Thyroid gland (tissue), 4 donors: Measurements from ENCODE around the gene TCERG1L. TPM values are rescaled to one million over a fixed set of nuclear protein-coding genes. Genes with fewer than 3 reads are reported as not detected.

ENCODE experiments used
- DNase-seq, 2 donors: peaks; one replicate each; pipeline ENCODE4 v3.0.0-alpha.2; 2019
- H3K27ac ChIP-seq, 3 donors: fragments of 200-600 bp; sonication (generic); 1 replicate in 2 of 3; 2 replicates in 1 of 3; pipeline ENCODE4 v1.5.1; 2016 to 2019; ENCODE audit warnings: mild to moderate bottlenecking in 1 of 3, moderate library complexity in 1 of 3
- H3K27me3 ChIP-seq: fragments of 200-600 bp; sonication (generic); one replicate; pipeline ENCODE4 v1.5.1; 2019
- H3K36me3 ChIP-seq, 2 donors: fragments of 200-600 bp; sonication (generic); one replicate each; pipeline ENCODE4 v1.5.1; 2016 to 2019
- H3K4me1 ChIP-seq, 2 donors: fragments of 200-600 bp; sonication (generic); one replicate each; pipeline ENCODE4 v1.5.1; 2017 to 2019
- H3K4me3 ChIP-seq, 3 donors: fragments of 200-600 bp; sonication (generic); replicated peaks in 1 of 3; 1 replicate in 2 of 3; 2 replicates in 1 of 3; pipeline ENCODE4 v1.5.1; 2016; ENCODE audit warnings: mild to moderate bottlenecking in 1 of 3
- H3K9me3 ChIP-seq: fragments of 200-600 bp; sonication (generic); one replicate; pipeline ENCODE4 v1.5.1; 2017
- POLR2A ChIP-seq, 2 donors: fragments of 450-650 bp; IDR thresholded peaks; one replicate each; pipeline ENCODE4 v1.6.1; 2017; ENCODE audit warnings: antibody characterized with exemption in 2 of 2, mild to moderate bottlenecking in 2 of 2, moderate library complexity in 1 of 2
- WGBS, 2 donors: methylation state at CpG; one replicate each; pipeline ENCODE4 v1.1.5; 2017; 5-methylcytosine and 5-hydroxymethylcytosine counted together
- intact Hi-C: fragments of 100-400 bp; cut with DNase I; formaldehyde crosslinking; loops from one replicate; pipeline ENCODE4 v1.15.1; 2023
- total RNA-seq, 4 donors: library from RNA; depleted of rRNA; stranded (reverse); fragments of >200 nt; gene quantifications; one replicate each; pipeline ENCODE4 v1.2.3, GENCODE V29; 2016
- TF ChIP-seq, protein P1 (sequence below), 6 experiments: fragments of 200-600 bp in 3 of 6; fragments of 450-650 bp in 3 of 6; sonication (generic) in 3 of 6; IDR thresholded peaks; one replicate each; pipeline ENCODE4 v1.5.1; 2016 to 2019; ENCODE audit warnings: antibody characterized with exemption in 6 of 6, mild to moderate bottlenecking in 2 of 6, inconsistent platforms in 1 of 6, moderate library complexity in 1 of 6

TCERG1L gene
- total RNA-seq, 4 donors from 2014 or later: 4.3 to 23.6 (median 8.2) TPM

DNA sequence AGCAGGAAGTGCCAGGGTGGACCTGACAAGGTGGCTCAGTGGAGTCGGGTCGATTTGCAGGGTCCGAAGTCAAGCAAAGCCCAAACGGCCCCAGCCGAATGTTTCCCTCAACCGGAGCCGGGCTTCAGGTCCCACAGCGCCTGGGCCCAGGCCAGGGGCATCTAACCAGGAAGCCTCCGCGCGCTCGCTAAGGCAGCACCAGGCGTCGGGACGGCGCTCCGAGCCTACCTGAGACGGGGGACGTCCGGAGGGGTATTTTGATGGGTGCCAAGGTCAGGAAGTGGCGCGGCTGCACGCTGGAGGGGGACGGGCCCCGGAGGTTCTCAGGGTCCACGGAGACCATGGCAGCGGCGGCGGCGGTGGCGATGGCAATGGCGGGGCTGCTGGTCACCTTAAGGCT is 51.5 kb downstream of the TCERG1L start:
- H3K36me3 ChIP-seq: peaks cover 0 to 6% of the 10 kb centered on the region in 2 donors
- TF ChIP-seq, protein P1, sequence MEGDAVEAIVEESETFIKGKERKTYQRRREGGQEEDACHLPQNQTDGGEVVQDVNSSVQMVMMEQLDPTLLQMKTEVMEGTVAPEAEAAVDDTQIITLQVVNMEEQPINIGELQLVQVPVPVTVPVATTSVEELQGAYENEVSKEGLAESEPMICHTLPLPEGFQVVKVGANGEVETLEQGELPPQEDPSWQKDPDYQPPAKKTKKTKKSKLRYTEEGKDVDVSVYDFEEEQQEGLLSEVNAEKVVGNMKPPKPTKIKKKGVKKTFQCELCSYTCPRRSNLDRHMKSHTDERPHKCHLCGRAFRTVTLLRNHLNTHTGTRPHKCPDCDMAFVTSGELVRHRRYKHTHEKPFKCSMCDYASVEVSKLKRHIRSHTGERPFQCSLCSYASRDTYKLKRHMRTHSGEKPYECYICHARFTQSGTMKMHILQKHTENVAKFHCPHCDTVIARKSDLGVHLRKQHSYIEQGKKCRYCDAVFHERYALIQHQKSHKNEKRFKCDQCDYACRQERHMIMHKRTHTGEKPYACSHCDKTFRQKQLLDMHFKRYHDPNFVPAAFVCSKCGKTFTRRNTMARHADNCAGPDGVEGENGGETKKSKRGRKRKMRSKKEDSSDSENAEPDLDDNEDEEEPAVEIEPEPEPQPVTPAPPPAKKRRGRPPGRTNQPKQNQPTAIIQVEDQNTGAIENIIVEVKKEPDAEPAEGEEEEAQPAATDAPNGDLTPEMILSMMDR (IDR thresholded peaks at IDR 0.05): no peak
- no peak for TF ChIP-seq POLR2A (IDR thresholded peaks at IDR 0.05)
- H3K27me3 ChIP-seq: no peaks in the 10 kb centered on the region
- no peak for DNase-seq
- no peak overlapping the region for H3K4me3 ChIP-seq
- peaks cover 6 to 14% of the 10 kb centered on the region in 2 donors for H3K4me1 ChIP-seq
- no peaks in the 10 kb centered on the region for H3K9me3 ChIP-seq
- WGBS, 2 donors: 97% methylated on average over 25 to 30 of the region's 32 CpGs
- H3K27ac ChIP-seq: no peak overlapping the region
- intact Hi-C loops: no loop called here

DNA sequence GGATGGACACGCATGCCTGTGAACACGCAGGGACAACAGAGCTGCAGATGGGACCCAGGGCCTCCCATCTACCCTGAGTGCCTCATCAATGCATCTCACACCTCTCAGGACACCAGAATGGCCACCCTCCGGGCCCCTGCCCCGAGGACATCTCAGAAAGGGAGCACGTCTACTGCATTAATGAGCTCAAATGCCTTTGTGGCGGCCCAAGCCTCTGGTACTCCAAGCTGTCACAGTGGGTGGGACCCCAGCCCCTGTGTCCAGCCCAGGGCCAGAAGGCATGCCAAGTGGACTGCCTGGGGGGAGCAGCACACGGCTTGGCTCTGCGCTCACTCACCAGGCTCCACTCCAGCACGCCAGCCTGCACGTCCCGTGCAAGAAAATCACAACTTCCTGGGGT is 52.0 kb downstream of the TCERG1L start:
- no peaks in the 10 kb centered on the region for H3K9me3 ChIP-seq
- H3K36me3 ChIP-seq: peaks cover 0 to 6% of the 10 kb centered on the region in 2 donors
- no peaks in the 10 kb centered on the region for H3K27me3 ChIP-seq
- TF ChIP-seq, protein P1 (IDR thresholded peaks at IDR 0.05): no peak
- TF ChIP-seq POLR2A (IDR thresholded peaks at IDR 0.05): no peak
- H3K4me1 ChIP-seq: peaks cover 8 to 17% of the 10 kb centered on the region in 2 donors
- no peak overlapping the region for H3K27ac ChIP-seq
- intact Hi-C loops: no loop called here
- H3K4me3 ChIP-seq: no peak overlapping the region
- WGBS, 2 donors: 77 to 88% methylated on average over 7 to 10 of the region's 11 CpGs
- no peak for DNase-seq

DNA sequence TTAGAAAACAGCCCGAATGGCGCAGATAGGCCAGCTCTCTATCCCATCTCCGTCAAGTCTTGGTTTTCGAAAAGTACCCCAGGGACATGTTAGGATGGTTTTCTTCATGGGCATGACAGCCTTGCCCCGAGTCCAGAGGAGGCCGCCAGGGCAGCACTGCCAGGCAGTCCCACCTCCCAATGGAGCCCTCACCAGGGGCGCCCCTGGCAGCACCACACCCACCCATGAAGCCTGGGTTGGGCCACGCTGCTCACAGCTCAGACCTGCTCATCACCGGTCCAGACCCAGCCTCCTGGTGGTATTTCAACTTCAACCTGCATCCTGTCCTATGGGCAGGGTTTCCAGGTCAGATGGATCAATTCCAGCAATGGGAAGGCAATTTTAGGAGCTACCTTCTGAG is 53.3 kb downstream of the TCERG1L start:
- Histone ChIP-seq H3K27ac (no peak overlapping the region), H3K4me1 (peaks cover 8 to 17% of the 10 kb centered on the region in 2 donors), H3K4me3 (no peak overlapping the region), H3K9me3 (no peaks in the 10 kb centered on the region), H3K27me3 (no peaks in the 10 kb centered on the region), H3K36me3 (peaks cover 0 to 6% of the 10 kb centered on the region in 2 donors)
- TF ChIP-seq, protein P1 (IDR thresholded peaks at IDR 0.05): no peak
- no peak for TF ChIP-seq POLR2A (IDR thresholded peaks at IDR 0.05)
- DNase-seq: no peak
- intact Hi-C loops: no loop called here
- 94 to 100% methylated on average over 5 to 8 of the region's 9 CpGs for WGBS, 2 donors

DNA sequence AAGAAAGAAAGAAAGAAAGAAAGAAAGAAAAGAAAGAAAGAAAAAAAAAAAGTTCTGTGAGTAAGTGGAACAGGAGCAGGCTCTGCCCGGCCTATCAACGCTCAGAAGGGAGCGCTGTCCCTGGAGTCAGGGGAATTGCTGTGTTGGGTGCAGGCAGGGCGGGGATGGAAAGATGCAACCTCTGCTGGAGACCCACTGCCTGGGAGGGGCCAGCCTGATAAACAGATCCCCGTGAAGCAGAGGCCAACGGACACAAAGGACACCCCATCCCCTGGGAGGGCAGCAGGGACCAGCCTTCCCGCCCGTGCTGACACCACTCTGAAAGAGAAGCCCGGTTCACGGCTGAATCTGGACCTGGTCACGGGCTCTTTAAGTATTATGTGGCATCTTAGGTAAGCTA is 54.5 kb downstream of the TCERG1L start:
- Histone ChIP-seq H3K9me3 (no peaks in the 10 kb centered on the region), H3K27ac (no peak overlapping the region), H3K36me3 (peaks cover 0 to 6% of the 10 kb centered on the region in 2 donors), H3K4me3 (no peak overlapping the region), H3K4me1 (peaks cover 8 to 17% of the 10 kb centered on the region in 2 donors), H3K27me3 (no peaks in the 10 kb centered on the region)
- DNase-seq: no peak
- WGBS, 2 donors: 89% methylated on average over 11 of the region's 11 CpGs
- intact Hi-C loops: no loop called here
- TF ChIP-seq POLR2A (IDR thresholded peaks at IDR 0.05): no peak
- TF ChIP-seq, protein P1 (IDR thresholded peaks at IDR 0.05): no peak

DNA sequence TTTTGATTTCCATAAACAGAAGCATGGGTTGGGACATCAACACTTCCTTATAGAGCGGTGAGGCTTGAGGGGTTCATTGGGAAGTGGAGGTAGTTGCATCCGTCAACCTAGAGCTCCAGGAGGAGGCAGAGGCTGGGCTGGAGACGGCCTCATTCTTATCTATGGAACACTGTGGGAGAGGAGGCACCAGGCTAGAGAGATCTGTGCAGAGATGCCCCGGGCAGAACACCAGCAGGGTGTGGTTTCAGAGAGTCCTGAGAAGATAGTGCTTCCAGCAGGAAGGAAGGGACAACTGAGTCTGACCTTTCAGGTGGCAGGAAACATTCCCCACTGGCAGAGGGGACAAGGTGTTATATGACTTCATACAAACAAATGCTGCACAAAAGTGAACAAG is 56.7 kb downstream of the TCERG1L start:
- Histone ChIP-seq H3K9me3 (no peaks in the 10 kb centered on the region), H3K36me3 (peaks cover 0 to 3% of the 10 kb centered on the region in 2 donors), H3K4me3 (no peak overlapping the region), H3K27me3 (no peaks in the 10 kb centered on the region), H3K27ac (no peak overlapping the region), H3K4me1 (peaks cover 19 to 35% of the 10 kb centered on the region in 2 donors)
- intact Hi-C loops: no loop called here
- TF ChIP-seq, protein P1 (IDR thresholded peaks at IDR 0.05): no peak
- no peak for TF ChIP-seq POLR2A (IDR thresholded peaks at IDR 0.05)
- no peak for DNase-seq
- WGBS, 2 donors: 87 to 88% methylated on average over 4 of the region's 4 CpGs
